Cardiac fibroblast (primary cell): ENCODE results near the gene COPB1.

Experiments used
- DNase-seq, 2 donors: peaks; one replicate each; pipeline versions ENCODE4 v3.0.0 to v3.0.0-alpha.2; 2010; ENCODE audit warnings: low read depth in 2 of 2
- H3K4me3 ChIP-seq, 2 donors: replicated peaks in 1 of 2; 1 replicate in 1 of 2; 2 replicates in 1 of 2; pipeline ENCODE4 v1.5.1; 2011; ENCODE audit warnings: low read depth in 2 of 2, low read length in 2 of 2, mild to moderate bottlenecking in 2 of 2, moderate library complexity in 1 of 2
- TF ChIP-seq, protein P1 (sequence below): IDR thresholded peaks from one replicate; pipeline ENCODE4 v1.5.1; 2011; ENCODE audit warnings: low read depth, mild to moderate bottlenecking, low read length, inconsistent platforms

The COPB1 gene

GRCh38 chr11:14499560-14500180 is at the start of gene COPB1:
Gene COPB1, minus strand, starts transcription at chr11:14499811. Its CDS starts 883 bp downstream, at chr11:14498928.
- DNase-seq: peak; percentile 95 to 96
- TF ChIP-seq, protein P1, sequence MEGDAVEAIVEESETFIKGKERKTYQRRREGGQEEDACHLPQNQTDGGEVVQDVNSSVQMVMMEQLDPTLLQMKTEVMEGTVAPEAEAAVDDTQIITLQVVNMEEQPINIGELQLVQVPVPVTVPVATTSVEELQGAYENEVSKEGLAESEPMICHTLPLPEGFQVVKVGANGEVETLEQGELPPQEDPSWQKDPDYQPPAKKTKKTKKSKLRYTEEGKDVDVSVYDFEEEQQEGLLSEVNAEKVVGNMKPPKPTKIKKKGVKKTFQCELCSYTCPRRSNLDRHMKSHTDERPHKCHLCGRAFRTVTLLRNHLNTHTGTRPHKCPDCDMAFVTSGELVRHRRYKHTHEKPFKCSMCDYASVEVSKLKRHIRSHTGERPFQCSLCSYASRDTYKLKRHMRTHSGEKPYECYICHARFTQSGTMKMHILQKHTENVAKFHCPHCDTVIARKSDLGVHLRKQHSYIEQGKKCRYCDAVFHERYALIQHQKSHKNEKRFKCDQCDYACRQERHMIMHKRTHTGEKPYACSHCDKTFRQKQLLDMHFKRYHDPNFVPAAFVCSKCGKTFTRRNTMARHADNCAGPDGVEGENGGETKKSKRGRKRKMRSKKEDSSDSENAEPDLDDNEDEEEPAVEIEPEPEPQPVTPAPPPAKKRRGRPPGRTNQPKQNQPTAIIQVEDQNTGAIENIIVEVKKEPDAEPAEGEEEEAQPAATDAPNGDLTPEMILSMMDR: no peak
- H3K4me3 ChIP-seq: peak within 1 kb of the TSS; percentile 85 to 92

DNA sequence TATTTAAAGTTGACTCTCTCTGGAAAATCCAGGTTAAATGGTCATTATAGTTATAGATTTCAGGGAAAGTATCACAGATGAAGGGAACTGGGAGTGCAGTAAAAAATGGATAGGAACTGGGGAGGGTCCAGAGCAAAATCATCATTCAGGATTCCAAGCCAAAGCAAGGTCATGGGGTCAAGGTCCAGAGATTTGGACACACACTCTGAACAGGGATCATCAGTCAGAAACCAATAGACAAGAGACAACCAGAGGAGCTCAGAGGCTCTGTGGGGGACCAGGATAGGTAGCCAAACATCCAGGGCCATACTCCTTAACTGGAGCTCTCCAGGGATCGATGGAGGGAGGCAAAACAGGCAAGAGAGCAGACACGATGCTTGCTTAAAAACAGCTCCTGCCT is 47.8 kb upstream of the COPB1 start:
- DNase-seq: no peak
- no peak overlapping the region for H3K4me3 ChIP-seq
- TF ChIP-seq, protein P1: no peak

DNA sequence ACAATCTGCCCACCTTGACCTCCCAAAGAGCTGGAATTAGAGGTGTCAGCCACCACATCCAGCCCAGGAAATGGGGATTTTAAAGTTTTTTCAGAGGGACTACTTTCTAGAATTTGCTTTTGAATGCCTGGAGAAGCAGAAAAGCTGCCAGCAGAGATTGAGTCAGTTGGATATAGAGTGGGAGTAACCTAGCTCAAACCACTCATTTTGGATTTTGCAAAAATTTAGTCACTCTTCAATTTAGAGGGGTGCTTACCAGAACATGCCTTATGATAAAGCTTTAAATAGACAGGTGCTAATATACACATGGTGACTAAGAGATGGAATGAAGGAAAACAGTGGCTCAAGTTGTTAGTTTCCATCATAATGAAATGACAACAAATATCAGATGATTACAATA is 47.1 kb upstream of the COPB1 start:
- no peak for DNase-seq
- no peak overlapping the region for H3K4me3 ChIP-seq
- TF ChIP-seq, protein P1: no peak

GRCh38 chr11:14544611-14545010 is 45.0 kb upstream of the COPB1 start:
- peak; percentile 64 to 92 for DNase-seq
- TF ChIP-seq, protein P1: no peak
- no peak overlapping the region for H3K4me3 ChIP-seq

DNA sequence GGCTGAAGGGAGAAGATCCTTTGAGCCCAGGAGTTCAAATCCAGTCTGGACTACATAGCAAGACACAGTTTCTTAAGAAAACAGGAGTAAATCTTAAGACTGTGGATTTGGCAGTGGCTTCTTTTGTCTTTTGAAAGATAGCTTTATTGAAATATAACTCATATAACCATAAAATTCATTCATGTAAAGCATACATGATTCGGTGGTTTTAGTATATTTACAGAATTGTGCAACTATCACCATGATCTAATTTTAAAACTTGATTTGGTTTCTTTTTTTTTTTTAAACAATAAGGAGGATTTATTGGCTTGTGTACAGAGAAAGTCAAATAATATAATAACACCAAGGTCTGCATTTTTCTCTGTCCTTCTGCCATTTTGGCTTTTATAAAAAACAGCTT is 43.6 kb upstream of the COPB1 start:
- DNase-seq: no peak
- TF ChIP-seq, protein P1: no peak
- H3K4me3 ChIP-seq: no peak overlapping the region

- H3K4me3 ChIP-seq: no peak overlapping the region
- TF ChIP-seq, protein P1: no peak
- no peak for DNase-seq
Measured at GRCh38 chr11:14542324-14542723, 42.7 kb upstream of the COPB1 start.
